GM12878 (cell line): ENCODE measurements around the gene TET2. TPM values are rescaled to one million over a fixed set of nuclear protein-coding genes. Genes with fewer than 3 reads are reported as not detected.

Experiments
- ATAC-seq: fragments of 200-7000 bp; cut with Tn5 transposase; 3 replicates; pipeline ENCODE4 v1.9.1; 2020; ENCODE audit warnings: mild to moderate bottlenecking, moderate library complexity
- BruUV-seq: library from RNA; stranded (reverse); fragments of 400-500 nt; replicated peaks from 2 replicates; lab custom pipeline; 2021; lab: Mats Ljungman, UMichigan
- CTCF ChIA-PET: fragments of 300-600 bp; sonication (Branson Sonifier 250); formaldehyde crosslinking; extraction: SDS; loops from one replicate; lab custom pipeline; 2021; ENCODE audit warnings: inconsistent platforms; lab: Yijun Ruan, JAX
- POLR2A ChIA-PET: fragments of 350-600 bp; formaldehyde crosslinking; extraction: SDS; loops from one replicate; lab custom pipeline; 2021; ENCODE audit warnings: inconsistent platforms; lab: Charles Lee
- RAD21 ChIA-PET: fragments of 300-600 bp; sonication (Branson Sonifier 250); formaldehyde crosslinking; loops from one replicate; lab custom pipeline; 2023; ENCODE audit warnings: antibody characterized with exemption; ENCODE audit not compliant: unreplicated experiment; lab: Charles Lee
- SMC1A ChIA-PET: fragments of 300-600 bp; sonication (Branson Sonifier 250); formaldehyde crosslinking; loops from one replicate; lab custom pipeline; 2023; ENCODE audit not compliant: unreplicated experiment, uncharacterized antibody; lab: Charles Lee
- DNase-seq: peaks from one replicate; pipeline ENCODE4 v3.0.0-alpha.2; 2011; ENCODE audit warnings: low read depth, low spot score
- FAIRE-seq: peaks from 3 replicates; lab custom pipeline; 2011; peaks lifted over from hg19 to GRCh38; lab: Jason Lieb, UNC
- H2AFZ ChIP-seq: 2 replicates; pipeline ENCODE4 v1.6.0; 2011; ENCODE audit warnings: low read depth, low read length, control low read depth; ENCODE audit not compliant: control insufficient read depth
- H3K27ac ChIP-seq: 2 replicates; pipeline ENCODE4 v1.5.1; 2011; ENCODE audit warnings: control low read depth; ENCODE audit not compliant: control insufficient read depth, insufficient read depth
- H3K27me3 ChIP-seq, 2 experiments: replicated peaks in 1 of 2; 2 replicates each; pipeline versions ENCODE4 v1.6.0 to v1.6.1; 2011; ENCODE audit warnings: low read length in 1 of 2; ENCODE audit not compliant: control insufficient read depth in 2 of 2, insufficient read depth in 2 of 2
- H3K36me3 ChIP-seq, 2 experiments: 2 replicates each; pipeline ENCODE4 v1.5.1; 2011; ENCODE audit warnings: low read length in 1 of 2; ENCODE audit not compliant: control insufficient read depth in 2 of 2, insufficient read depth in 2 of 2
- H3K4me1 ChIP-seq: 2 replicates; pipeline ENCODE4 v1.6.1; 2011; ENCODE audit warnings: mild to moderate bottlenecking, low read length, moderate library complexity, mixed read lengths; ENCODE audit not compliant: control insufficient read depth, insufficient read depth
- H3K4me2 ChIP-seq: 2 replicates; pipeline ENCODE4 v1.6.0; 2011; ENCODE audit warnings: control low read depth; ENCODE audit not compliant: control insufficient read depth, insufficient read depth
- H3K4me3 ChIP-seq: fragments of 200-600 bp; sonication (generic); 2 replicates; pipeline ENCODE4 v1.5.1; 2016
- H3K79me2 ChIP-seq: 2 replicates; pipeline ENCODE4 v1.6.0; 2011; ENCODE audit warnings: low read length; ENCODE audit not compliant: control insufficient read depth, insufficient read depth
- H3K9ac ChIP-seq: 2 replicates; pipeline ENCODE4 v1.8.0; 2011; ENCODE audit warnings: low read length, control low read depth, mixed read lengths; ENCODE audit not compliant: control insufficient read depth, insufficient read depth
- H3K9me3 ChIP-seq: replicated peaks from 3 replicates; pipeline ENCODE4 v1.5.1; 2011; ENCODE audit warnings: mild to moderate bottlenecking, low read length; ENCODE audit not compliant: control insufficient read depth, insufficient read depth
- H4K20me1 ChIP-seq: 2 replicates; pipeline ENCODE4 v1.6.0; 2011; ENCODE audit not compliant: control insufficient read depth, insufficient read depth
- CBX3 ChIP-seq: fragments of 200-600 bp; sonication (generic); IDR thresholded peaks from 2 replicates; pipeline ENCODE4 v1.6.1; 2016; ENCODE audit warnings: low read depth, borderline replicate concordance
- CREB1 ChIP-seq: IDR thresholded peaks from 2 replicates; pipeline ENCODE4 v1.6.1; 2012; ENCODE audit warnings: low read depth, mild to moderate bottlenecking, inconsistent platforms
- CREM ChIP-seq: IDR thresholded peaks from 2 replicates; pipeline ENCODE4 v1.6.1; 2014; ENCODE audit warnings: antibody characterized with exemption, low read depth
- FOXK2 ChIP-seq: fragments of 450-650 bp; IDR thresholded peaks from 2 replicates; pipeline ENCODE4 v1.6.1; 2017; ENCODE audit warnings: mild to moderate bottlenecking, moderate library complexity
- KDM1A ChIP-seq: fragments of 200-600 bp; sonication (generic); IDR thresholded peaks from 2 replicates; pipeline ENCODE4 v1.6.1; 2016; ENCODE audit warnings: borderline replicate concordance
- NFYB ChIP-seq: IDR thresholded peaks from 2 replicates; pipeline ENCODE4 v1.6.1; 2011; ENCODE audit warnings: low read depth, mild to moderate bottlenecking, low read length, improper control_type of control experiment, moderate library complexity; ENCODE audit not compliant: insufficient read depth
- PAX5 ChIP-seq: IDR thresholded peaks from 2 replicates; pipeline ENCODE4 v1.6.1; 2011; ENCODE audit warnings: low read depth, low read length, borderline replicate concordance
- PAX8 ChIP-seq: fragments of 450-650 bp; IDR thresholded peaks from 2 replicates; pipeline ENCODE4 v1.6.1; 2017; ENCODE audit warnings: mild to moderate bottlenecking, moderate library complexity
- POLR2AphosphoS2 ChIP-seq: IDR thresholded peaks from 2 replicates; pipeline ENCODE4 v1.6.1; 2011; ENCODE audit warnings: low read depth, mild to moderate bottlenecking, low read length, improper control_type of control experiment, moderate library complexity
- RELA ChIP-seq: fragments of 450-650 bp; IDR thresholded peaks from 2 replicates; pipeline ENCODE4 v1.8.0; 2014; ENCODE audit warnings: borderline replicate concordance; ENCODE audit not compliant: partially characterized antibody
- ZBED1 ChIP-seq: IDR thresholded peaks from 2 replicates; pipeline ENCODE4 v1.6.1; 2016; ENCODE audit warnings: borderline replicate concordance
- ZNF384 ChIP-seq: IDR thresholded peaks from 2 replicates; pipeline ENCODE4 v1.6.1; 2012; ENCODE audit warnings: low read depth, mild to moderate bottlenecking, low read length, improper control_type of control experiment, borderline replicate concordance
- WGBS: methylation state at CpG from one replicate; pipeline ENCODE4 v1.1.6; 2016; ENCODE audit warnings: low lambda C conversion rate; ENCODE audit not compliant: insufficient replicate concordance, insufficient coverage; ENCODE audit errors: missing lambda C conversion rate; 5-methylcytosine and 5-hydroxymethylcytosine counted together
- in situ Hi-C: fragments of 300-500 bp; cut with MboI; formaldehyde crosslinking; loops from 9 replicates; pipeline ENCODE4 v1.14.3; 2018; ENCODE audit warnings: mixed read lengths
- intact Hi-C: fragments of 100-400 bp; cut with micrococcal nuclease; formaldehyde crosslinking; loops from one replicate; pipeline ENCODE4 v1.14.2; 2022; ENCODE audit not compliant: unreplicated experiment
- polyA plus RNA-seq, 11 experiments: library from polyadenylated mRNA; depleted of rRNA in 4 of 11; unstranded in 6 of 11; stranded (reverse) in 5 of 11; fragments of >200 nt; fragmentation: Nextera tagmentation in 4 of 11; fragmentation: Illumina TruSeq in 1 of 11; extraction: Ambion mirVana in 4 of 11; extraction: Trizol in 1 of 11; gene quantifications; 1 replicate in 1 of 11; 2 replicates in 10 of 11; pipeline versions ENCODE4 v1.2.1 to v1.2.3, GENCODE V29; 2011 to 2016; ENCODE audit warnings: inconsistent platforms in 2 of 11, missing spikeins in 2 of 11, low read depth in 1 of 11
- total RNA-seq, 4 experiments: library from RNA; depleted of rRNA in 3 of 4; stranded (reverse); fragments of >200 nt in 3 of 4; fragmentation: Illumina TruSeq in 1 of 4; extraction: Trizol in 1 of 4; gene quantifications; 2 replicates each; pipeline versions ENCODE4 v1.2.1 to v1.2.3, GENCODE V29; 2013 to 2021
- TF ChIP-seq, protein P1 (sequence below): fragments of 150-350 bp; IDR thresholded peaks from 2 replicates; pipeline ENCODE4 v1.6.1; 2014; ENCODE audit warnings: mild to moderate bottlenecking, low read depth, low read length
- TF ChIP-seq, protein P2 (sequence below): IDR thresholded peaks from 2 replicates; pipeline ENCODE4 v1.6.1; 2011; ENCODE audit warnings: borderline replicate concordance, low read depth, mild to moderate bottlenecking, moderate library complexity, mixed read lengths, low read length; ENCODE audit not compliant: insufficient read depth; ENCODE audit errors: extremely low read length
- TF ChIP-seq, protein P3 (sequence below): fragments of 450-650 bp; IDR thresholded peaks from 2 replicates; pipeline ENCODE4 v1.6.1; 2018; ENCODE audit warnings: borderline replicate concordance, mild to moderate bottlenecking; ENCODE audit not compliant: partially characterized antibody
- TF ChIP-seq, protein P4 (sequence below): IDR thresholded peaks from 2 replicates; pipeline ENCODE4 v1.6.1; 2012; ENCODE audit warnings: low read length, inconsistent platforms

The TET2 gene
- total and polyA plus RNA-seq, 10 of the 15 experiments (the other 5 are each of a cell fraction or from before 2014, with no cell fraction given): 3.7 to 49.0 (median 27.5) TPM

DNA sequence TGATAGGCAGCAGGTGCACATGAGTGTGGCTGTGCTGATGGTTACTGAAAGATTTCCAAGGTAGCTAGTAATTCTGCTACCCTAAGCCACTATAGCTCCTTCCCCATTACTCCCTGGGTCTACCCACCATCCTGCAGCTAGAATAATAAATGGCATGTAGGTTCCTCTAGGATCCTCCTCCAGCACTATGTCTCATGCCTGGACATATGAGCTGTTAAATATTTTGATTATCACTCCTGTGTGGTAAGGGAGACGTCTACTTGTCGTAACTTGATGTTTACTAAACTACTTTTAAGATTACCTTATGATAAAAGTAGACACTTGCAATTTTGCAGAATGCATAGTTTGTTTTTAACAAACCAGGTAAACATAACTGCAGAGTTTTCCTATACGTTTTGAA is 35.5 kb downstream of the TET2 start (continued):
- TF ChIP-seq, protein P1, sequence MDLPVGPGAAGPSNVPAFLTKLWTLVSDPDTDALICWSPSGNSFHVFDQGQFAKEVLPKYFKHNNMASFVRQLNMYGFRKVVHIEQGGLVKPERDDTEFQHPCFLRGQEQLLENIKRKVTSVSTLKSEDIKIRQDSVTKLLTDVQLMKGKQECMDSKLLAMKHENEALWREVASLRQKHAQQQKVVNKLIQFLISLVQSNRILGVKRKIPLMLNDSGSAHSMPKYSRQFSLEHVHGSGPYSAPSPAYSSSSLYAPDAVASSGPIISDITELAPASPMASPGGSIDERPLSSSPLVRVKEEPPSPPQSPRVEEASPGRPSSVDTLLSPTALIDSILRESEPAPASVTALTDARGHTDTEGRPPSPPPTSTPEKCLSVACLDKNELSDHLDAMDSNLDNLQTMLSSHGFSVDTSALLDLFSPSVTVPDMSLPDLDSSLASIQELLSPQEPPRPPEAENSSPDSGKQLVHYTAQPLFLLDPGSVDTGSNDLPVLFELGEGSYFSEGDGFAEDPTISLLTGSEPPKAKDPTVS: no peak
- TF ChIP-seq CREM (no peak), CBX3 (no peak)
- TF ChIP-seq, all 136 proteins: peak for 0

DNA sequence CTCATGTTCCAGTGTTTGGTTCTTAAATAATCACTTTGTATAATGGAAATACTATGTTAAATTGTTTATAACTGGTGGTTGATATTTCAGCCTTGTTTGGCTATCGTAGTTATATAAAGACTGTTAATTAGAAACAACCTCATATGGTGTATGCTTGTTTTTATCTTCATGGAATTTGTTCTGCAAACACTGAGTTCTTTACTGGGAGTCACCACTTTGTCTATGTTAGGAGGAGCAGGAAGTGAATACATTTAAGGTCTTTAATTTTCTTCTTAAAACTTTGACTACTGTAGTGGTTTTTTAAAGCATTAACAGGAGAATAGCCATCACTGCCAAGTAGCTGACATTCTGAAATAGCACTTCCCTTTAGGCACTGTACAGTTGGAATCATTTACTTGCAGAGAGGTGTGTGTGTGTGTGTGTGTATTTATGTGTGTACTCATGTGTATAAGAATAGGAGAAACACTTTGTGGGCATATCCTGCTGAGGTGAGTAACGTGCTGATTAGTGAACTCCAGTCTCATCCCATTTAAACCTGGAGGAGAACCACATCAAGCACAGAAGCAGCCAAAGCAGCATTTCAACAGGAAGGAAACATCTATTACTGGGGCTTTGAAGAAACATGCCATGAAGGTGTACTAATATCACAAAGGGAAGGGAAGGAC is 37.8 kb downstream of the TET2 start:
- no peaks in the 10 kb centered on the region for H4K20me1 ChIP-seq
- in situ Hi-C loops (no loop called here), intact Hi-C loops (no loop called here)
- SMC1A ChIA-PET: interaction anchor here (0.7 to 1.4 kb wide), 3 partner anchors 10 to 151 kb away, joined by 3 to 5 read pairs (median 4); no protein-coding TSS in a partner anchor
- H3K27ac ChIP-seq: no peak overlapping the region
- H3K9ac ChIP-seq: no peak overlapping the region
- H2AFZ ChIP-seq: no peak overlapping the region
- no peaks in the 10 kb centered on the region for H3K27me3 ChIP-seq
- no peak for DNase-seq
- no peaks in the 10 kb centered on the region; the same call in 1 of the 2 replicates for H3K4me1 ChIP-seq
- POLR2A ChIA-PET: no interaction called here
- CTCF ChIA-PET: interaction anchor here (1.6 kb wide), 1 partner anchor 14 kb away, joined by 4 read pairs; no protein-coding TSS in a partner anchor
- H3K4me2 ChIP-seq: no peak overlapping the region
- no peak for FAIRE-seq
- peaks cover 0 to 3% of the 10 kb centered on the region in 2 experiments; a peak in 2 of 4 replicates for H3K36me3 ChIP-seq
- RAD21 ChIA-PET: no interaction called here
- H3K4me3 ChIP-seq: no peak overlapping the region
- 52% methylated on average over 2 of the region's 2 CpGs for WGBS
- no TSS peak for BruUV-seq
- H3K79me2 ChIP-seq: peaks cover 41% of the 10 kb centered on the region
- no peak; the same call in 2 of the 3 replicates for ATAC-seq
- no peaks in the 10 kb centered on the region; the same call in 1 of the 3 replicates for H3K9me3 ChIP-seq
- no peak for TF ChIP-seq CREB1
- TF ChIP-seq, protein P2, sequence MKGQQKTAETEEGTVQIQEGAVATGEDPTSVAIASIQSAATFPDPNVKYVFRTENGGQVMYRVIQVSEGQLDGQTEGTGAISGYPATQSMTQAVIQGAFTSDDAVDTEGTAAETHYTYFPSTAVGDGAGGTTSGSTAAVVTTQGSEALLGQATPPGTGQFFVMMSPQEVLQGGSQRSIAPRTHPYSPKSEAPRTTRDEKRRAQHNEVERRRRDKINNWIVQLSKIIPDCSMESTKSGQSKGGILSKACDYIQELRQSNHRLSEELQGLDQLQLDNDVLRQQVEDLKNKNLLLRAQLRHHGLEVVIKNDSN: no peak
- TF ChIP-seq, protein P3, sequence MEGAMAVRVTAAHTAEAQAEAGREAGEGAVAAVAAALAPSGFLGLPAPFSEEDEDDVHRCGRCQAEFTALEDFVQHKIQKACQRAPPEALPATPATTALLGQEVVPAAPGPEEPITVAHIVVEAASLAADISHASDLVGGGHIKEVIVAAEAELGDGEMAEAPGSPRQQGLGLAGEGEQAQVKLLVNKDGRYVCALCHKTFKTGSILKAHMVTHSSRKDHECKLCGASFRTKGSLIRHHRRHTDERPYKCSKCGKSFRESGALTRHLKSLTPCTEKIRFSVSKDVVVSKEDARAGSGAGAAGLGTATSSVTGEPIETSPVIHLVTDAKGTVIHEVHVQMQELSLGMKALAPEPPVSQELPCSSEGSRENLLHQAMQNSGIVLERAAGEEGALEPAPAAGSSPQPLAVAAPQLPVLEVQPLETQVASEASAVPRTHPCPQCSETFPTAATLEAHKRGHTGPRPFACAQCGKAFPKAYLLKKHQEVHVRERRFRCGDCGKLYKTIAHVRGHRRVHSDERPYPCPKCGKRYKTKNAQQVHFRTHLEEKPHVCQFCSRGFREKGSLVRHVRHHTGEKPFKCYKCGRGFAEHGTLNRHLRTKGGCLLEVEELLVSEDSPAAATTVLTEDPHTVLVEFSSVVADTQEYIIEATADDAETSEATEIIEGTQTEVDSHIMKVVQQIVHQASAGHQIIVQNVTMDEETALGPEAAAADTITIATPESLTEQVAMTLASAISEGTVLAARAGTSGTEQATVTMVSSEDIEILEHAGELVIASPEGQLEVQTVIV: no peak
- no peak for TF ChIP-seq PAX8
- TF ChIP-seq ZNF384: no peak
- TF ChIP-seq, protein P4, sequence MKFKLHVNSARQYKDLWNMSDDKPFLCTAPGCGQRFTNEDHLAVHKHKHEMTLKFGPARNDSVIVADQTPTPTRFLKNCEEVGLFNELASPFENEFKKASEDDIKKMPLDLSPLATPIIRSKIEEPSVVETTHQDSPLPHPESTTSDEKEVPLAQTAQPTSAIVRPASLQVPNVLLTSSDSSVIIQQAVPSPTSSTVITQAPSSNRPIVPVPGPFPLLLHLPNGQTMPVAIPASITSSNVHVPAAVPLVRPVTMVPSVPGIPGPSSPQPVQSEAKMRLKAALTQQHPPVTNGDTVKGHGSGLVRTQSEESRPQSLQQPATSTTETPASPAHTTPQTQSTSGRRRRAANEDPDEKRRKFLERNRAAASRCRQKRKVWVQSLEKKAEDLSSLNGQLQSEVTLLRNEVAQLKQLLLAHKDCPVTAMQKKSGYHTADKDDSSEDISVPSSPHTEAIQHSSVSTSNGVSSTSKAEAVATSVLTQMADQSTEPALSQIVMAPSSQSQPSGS: no peak
- no peak for TF ChIP-seq KDM1A
- no peak for TF ChIP-seq ZBED1
- no peak for TF ChIP-seq FOXK2
- TF ChIP-seq RELA: no peak
- no peak for TF ChIP-seq POLR2AphosphoS2
- no peak for TF ChIP-seq NFYB
- no peak for TF ChIP-seq PAX5
